ENCODE results near the gene CLIP2.
A peak's percentile ranks its signal among the peaks of the same experiment; 100 is the strongest.

Gene CLIP2

DNA sequence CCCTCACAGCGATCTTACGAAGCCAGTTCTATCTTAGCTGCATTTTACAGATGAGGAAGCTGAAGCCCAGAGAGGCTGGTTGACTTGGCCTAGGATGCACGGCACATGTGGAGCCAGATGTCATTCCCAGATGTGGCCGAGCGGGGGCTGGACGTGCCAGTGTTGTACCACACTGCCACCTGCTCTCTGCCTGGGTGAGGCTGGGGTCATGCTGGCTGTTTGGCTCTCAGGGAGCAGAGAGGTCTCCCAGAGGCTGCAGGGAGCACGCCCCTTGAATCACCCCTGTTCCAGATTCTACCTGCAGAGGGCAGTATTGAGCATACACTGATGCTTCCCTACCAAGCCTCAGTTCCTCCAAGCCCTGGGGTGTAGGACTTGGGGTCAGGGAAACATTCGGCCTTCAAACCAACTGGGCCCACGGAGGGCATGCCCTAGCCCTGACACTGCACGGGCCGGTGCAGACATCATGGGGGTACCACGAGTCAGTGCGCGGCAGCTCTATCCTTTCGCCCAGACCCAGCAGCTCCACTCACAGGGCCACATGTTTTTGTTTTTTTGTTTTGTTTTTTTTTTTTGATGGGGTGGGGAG, 160.7 kb downstream of the CLIP2 start:
- DNase-seq, result no peak

DNA sequence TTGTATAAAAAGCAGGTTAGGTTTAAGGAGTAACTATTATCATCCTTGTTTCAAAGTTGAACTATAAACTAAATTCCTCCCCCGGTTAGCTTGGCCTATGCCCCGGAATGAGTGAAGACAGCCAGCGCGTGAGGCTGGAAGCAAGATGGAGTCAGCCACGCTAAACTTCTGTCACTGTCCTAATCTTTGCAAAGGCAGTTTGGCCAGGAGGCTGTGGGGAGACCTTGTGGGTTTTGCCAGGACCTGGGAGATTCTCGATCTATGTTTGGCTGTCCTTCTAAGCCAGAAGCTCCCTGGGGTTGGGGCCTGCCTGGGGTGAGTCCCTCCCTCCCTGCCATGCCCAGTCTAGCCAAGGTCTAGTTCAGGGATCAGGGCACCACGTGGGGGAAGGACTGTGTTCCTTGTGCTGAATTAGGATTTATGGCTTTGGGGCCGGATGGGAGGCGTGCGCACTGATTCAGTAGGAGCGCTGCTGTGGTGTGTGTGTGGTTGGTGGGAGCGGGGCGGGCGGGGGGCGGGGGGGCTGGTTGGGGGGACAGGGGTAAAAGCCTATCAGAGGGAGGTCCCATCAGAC, 163.6 kb downstream of the CLIP2 start:
- no peak for DNase-seq

DNA sequence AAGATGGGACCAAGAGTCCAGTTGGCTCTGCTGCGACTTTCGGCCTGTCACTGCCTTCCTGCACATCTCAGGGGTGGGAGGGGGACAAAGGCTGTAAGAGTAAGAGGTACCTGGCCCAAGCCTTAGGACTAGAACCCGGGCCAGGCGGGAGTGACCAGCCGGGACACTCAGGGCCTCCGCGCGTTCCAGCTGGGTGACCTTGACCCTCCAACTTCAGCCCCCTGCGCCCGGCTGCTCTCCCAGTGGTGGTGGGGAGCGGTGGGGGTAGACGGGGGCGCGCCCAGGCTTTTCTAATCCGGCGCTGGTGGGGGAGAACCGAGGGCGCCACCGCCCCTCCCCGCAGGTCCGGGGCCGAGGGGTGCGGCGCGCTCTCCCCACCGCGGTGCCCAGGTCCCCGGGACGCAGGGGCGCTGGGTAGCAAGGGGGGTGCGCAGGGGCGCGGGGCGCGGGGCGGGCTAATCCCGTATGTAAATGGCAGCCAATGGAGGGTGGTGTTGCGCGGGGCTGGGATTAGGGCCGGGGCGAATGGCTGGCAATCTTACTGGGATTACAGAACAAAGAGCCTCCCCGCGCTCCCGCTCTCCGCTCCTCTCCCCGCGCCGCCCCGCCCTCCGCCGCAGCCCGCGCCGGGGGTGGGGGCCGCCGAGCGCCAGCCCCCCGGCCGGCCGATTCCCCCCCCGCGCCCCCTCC, 164.3 kb downstream of the CLIP2 start, which contains the start of gene GTF2IRD1:
Gene GTF2IRD1 (plus strand): TSS at position 585 of the 690 bp plus-strand sequence. CDS start 54,175 bp downstream, outside the sequence.
- peak; percentile 49 for DNase-seq

DNA sequence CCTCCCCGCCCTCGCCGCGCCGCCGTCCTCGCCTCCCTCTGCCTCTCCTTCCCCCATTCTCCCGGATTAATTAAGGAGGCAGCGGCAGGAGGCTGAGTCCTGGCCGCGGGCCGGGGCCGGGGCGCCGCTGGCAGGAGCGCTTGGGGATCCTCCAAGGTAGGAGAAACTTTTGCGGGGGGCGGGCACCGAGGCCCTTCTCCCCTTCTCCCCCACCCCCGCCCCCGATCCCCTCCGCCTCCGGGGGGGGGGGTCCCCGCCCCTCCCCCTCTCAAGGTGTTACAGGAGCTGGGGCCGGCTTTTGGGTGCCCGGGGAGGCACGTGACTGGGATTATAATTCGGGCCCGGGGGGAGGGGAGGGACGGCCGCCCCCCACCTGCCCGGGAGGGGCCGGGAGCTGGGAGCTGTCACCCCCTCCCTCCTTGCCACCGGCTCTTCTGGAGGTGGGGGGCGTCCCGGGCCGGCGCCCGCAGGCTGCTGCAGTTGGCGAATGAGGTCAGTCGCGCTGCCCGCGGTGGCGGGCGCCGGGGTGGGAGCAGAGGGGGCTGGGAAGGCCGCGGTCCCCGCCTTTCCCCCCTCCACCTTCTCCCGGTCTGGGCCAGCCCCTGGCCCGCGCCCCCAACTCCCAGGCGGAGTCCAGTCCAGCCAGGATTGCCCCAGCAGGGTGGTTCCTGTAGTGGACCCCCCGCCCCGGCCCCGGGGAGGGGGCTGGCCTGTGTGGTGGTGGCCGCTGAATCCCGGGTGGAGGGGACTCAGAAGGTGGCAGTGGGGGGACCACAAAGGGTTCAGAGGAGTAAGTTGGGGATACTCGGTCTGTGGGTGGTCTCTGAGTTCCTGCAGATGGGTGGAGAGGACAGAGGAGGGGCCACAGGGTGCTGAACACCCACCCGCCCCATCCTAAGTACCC, 165.1 kb downstream of the CLIP2 start:
- no peak for DNase-seq

DNA sequence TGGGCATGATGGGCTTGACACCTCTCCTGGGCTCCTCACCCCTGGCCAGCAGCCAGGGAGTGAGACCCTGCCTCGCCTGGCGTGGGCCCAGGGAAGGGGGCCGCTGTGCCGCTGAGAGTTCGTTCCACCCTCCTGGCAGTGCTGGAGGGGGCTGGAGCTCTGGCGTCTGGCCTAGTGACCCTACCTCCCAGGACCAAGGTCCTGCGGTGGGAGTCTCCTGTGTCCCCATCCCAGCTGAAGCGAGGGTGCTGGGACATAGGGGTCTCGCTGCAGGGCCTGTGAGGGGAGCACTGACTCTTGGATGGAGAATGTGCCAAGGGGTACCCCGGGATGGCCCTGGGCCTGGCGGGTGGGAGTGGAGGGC, 165.7 kb downstream of the CLIP2 start:
- no peak for DNase-seq

DNA sequence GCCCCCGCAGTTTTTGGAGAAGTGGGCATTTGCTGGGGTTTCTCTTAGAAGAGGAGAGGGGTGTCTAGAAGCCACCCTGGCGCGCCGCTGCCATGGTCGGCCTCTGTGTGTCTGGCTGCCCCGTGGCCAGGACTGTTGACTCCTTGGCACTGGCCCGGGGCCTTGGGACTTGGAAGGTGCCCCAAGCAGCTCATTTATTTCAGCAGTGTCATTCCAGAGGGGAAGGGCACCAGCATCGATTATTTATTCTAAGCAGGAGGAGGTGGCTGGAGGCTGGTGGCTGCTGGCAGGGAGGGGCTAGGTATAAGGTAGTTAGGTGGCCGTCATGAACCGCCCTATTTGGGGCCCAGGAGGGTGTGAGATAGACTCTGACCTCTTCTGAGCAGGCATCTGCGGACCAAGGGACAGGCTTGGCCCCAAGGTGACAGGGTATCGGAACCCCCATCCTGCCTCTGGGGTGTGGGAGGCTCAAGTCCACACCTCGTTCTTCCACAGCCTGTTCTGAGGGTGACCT, 166.1 kb downstream of the CLIP2 start:
- no peak for DNase-seq

Data from amniotic stem cell (primary cell).